Measurements from ENCODE around the gene PRAMEF4.
"Not testable (repeated sequence)": the region's sequence is repeated elsewhere in the genome, so short reads cannot be mapped to it uniquely, and the experiment has no call there.

The PRAMEF4 gene

DNA sequence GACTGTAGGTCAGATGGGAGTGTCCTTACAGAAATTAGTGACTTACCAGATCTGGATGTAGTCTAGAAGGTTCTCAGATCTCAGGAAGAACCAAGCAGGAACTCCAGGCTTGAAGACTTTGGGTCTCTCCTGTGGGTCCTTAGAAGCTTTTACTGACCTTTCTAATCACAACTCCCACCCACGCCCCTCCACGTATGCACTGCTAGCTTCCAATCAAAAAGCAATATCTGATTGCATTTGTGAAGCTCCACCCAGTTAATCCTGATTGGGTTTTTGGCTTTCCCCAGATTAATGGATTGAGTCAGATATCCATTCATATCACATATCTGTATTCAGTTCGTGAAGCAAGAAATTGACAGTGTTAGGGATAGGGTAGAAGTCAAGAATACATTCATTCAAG is at the start of gene PRAMEF4:
Gene PRAMEF4, minus strand, starts transcription at position 101 of the 400 bp plus-strand sequence. CDS start 2,807 bp downstream, outside the sequence.
- DNase-seq, result not testable (repeated sequence)

DNA sequence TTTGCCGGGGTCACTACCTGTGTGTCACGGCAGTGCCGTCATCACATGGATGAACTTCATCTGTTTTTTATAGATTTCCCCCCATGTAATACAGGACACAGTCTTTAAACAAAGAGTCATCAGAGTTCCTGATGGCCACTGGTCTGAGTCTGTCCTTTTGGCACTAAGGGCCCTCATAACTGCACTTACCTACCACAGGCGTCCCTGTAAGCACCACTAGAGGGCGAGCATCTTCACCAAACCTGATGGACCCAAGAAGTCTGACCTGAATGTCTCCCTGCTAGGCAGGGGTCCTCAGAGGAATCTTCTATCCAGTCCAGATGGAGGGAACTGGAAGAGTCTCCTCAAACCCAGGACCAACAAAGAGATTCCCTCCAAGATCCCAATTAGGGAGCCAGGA is 38.4 kb upstream of the PRAMEF4 start:
- DNase-seq, result not testable (repeated sequence)

- not testable (repeated sequence) for DNase-seq
These were observed 35.7 kb upstream of the PRAMEF4 start for GRCh38 chr1:12921749-12922148.

DNA sequence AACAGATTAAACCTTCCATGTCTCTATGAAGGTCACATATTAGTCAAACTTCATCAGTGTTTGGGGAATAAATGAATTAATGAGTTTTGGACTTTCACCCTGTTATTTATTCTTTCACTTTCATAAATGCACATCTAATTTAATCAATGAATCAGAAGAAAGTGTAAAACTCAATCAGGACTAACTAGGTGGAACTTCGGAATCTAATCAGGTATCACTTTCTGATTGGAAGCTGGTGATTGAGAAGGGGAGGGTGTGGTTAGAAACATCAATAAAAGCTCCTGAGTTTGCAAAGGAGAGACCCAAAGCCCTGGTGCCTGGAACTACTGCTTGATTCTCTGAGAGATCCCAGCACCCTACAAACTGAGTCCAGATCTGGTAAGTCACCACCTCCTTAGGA is 30.3 kb upstream of the PRAMEF4 start, which contains the start of gene PRAMEF7:
Gene PRAMEF7, plus strand, starts transcription at position 301 of the 400 bp plus-strand sequence. CDS start 1,083 bp downstream, outside the sequence.
- not testable (repeated sequence) for DNase-seq

DNA sequence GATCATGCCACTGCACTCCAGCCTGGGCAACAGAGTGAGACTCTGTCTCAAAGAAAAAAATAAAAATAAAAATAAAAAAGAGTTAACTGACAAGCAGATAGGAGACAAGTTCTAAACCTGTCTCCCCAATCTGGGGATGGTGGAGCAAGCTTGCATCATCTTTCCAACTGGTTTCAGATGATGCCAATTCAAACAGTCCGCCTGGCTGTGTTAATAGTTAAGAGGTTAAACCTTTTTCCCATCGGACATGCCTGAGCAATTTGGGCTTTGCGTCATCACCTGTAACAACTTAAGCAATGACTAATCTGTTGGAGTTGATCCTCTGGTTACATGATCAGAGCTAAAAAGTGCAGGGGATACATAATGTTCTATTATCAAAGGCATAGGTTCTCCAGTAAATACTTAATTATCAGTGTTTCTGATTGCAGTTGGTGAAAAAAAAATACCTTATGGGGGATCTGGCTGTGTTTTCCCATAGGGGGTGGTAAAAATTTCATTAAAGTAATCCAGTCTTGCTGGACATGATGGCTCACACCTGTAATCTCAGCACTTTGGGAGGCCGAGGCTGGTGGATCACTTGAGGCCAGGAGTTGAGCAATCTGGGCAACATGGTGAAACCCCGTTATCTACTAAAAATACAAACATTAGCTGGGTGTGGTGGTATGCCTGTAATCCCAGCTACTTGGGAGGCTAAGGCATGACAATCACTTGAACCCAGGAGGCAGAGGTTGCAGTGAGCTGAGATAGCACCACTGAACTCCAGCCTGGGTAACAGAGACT is 18.0 kb upstream of the PRAMEF4 start:
- not testable (repeated sequence) for DNase-seq

GRCh38 chr1:12899186-12899585 is 13.2 kb upstream of the PRAMEF4 start:
- DNase-seq, result not testable (repeated sequence)

DNA sequence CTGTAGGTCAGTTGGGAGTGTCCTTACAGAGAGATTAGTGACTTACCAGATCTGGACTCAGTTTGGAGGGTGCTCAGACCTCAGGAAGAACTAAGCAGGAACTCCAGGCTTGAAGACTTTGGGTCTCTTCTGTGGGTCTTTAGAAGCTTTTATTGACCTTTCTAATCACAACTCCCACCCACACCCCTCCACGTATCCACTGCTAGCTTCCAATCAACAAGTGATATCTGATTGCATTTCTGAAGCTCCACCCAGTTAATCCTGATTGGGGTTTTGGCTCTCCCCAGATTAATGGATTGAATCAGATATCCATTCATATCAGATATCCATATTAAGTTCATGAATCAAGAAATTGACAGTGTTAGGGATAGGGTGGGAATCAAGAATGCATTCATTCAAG is 12.2 kb upstream of the PRAMEF4 start, which contains the start of gene PRAMEF10:
Gene PRAMEF10, minus strand, starts transcription at position 101 of the 400 bp plus-strand sequence. CDS start 2,423 bp downstream, outside the sequence.
- DNase-seq, result not testable (repeated sequence)

DNA sequence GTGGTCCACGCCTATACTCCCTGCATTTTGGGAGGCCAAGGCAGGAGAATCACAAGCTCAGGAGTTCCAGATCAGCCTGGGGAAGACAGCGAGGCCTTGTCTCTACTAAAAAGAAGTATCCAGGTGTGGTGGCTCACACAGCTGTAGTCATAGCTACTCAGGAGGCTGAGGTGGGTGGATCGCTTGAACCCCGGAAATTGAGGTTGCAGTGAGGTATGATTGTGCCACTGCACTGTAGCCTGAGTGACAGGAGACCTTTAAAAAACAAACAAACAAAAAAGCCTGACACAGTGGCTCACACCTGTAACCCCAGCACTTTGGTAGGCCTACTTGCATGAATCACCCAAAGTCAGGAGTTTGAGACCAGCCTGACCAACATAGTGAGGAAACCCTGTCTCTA is 7.5 kb downstream of the PRAMEF4 start:
- not testable (repeated sequence) for DNase-seq

- DNase-seq, result not testable (repeated sequence)
These were observed 22.7 kb downstream of the PRAMEF4 start for GRCh38 chr1:12863131-12863880.

- not testable (repeated sequence) for DNase-seq
These were observed 29.2 kb downstream of the PRAMEF4 start, which contains the start of gene PRAMEF2 for GRCh38 chr1:12856786-12857185. Gene PRAMEF2 (plus strand): TSS chr1:12857086. CDS start chr1:12859010, 1,924 bp downstream.

- peak; percentile 0 for DNase-seq
These were observed 34.2 kb downstream of the PRAMEF4 start for GRCh38 chr1:12851779-12852178.

DNA sequence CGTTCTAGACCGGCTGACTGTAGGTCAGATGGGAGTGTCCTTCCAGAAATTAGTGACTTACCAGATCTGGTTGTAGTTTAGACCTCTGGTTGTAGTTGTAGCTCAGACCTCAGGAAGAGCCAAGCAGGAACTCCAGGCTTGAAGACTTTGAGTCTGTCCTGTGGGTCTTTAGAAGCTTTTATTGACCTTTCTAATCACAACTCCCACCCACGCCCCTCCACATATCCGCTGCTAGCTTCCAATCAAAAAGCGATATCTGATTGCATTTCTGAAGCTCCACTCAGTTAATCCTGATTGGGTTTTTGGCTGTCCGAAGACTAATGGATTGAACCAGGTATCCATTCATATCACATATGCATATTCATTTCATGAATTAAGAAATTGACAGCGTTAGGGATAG is 37.4 kb downstream of the PRAMEF4 start, which contains the start of gene HNRNPCL1:
Gene HNRNPCL1, minus strand, starts transcription at position 101 of the 400 bp plus-strand sequence. CDS start 431 bp downstream, outside the sequence.
- not testable (repeated sequence) for DNase-seq

DNA sequence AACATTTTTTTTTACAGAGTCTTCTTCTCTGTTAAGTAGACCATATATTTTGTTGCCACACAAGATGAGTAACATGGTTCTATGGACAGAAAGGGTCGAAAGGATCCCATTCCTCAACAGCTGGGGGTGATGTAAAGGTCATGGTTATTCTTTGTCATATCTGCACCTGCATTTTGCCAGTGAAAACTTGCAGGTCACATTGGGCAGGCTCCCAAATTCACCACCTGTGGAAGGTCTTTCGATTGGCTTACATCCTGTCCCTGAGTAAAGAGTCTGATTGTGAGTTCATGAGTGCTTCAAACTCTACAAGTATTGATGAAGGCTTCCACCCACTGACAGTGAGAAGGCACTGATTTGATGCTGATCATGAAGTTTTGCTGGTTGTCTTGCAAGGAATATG is 52.8 kb downstream of the PRAMEF4 start:
- not testable (repeated sequence) for DNase-seq

DNA sequence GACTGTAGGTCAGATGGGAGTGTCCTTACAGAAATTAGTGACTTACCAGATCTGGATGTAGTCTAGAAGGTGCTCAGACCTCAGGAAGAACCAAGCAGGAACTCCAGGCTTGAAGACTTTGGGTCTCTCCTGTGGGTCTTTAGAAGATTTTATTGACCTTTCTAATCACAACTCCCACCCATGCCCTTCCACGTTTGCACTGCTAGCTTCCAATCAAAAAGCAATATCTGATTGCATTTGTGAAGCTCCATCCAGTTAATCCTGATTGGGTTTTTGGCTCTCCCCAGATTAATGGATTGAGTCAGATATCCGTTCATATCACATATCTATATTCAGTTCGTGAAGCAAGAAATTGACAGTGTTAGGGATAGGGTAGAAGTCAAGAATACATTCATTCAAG is 54.7 kb downstream of the PRAMEF4 start, which contains the start of gene PRAMEF11:
Gene PRAMEF11, minus strand, starts transcription at position 101 of the 400 bp plus-strand sequence. CDS start 2,621 bp downstream, outside the sequence.
- not testable (repeated sequence) for DNase-seq

All from fibroblast of skin of right biceps (primary cell).